LoVo (cell line): ENCODE measurements around the gene GASK1A.

Experiments
- DNase-seq: peaks from one replicate; pipeline ENCODE4 v3.0.0-alpha.2; 2016; ENCODE audit warnings: low spot score

GASK1A gene

GRCh38 chr3:42983927-42984326 is 4.8 kb downstream of the GASK1A start:
- DNase-seq: no peak

GRCh38 chr3:42984701-42985100 is 5.6 kb downstream of the GASK1A start:
- no peak for DNase-seq

GRCh38 chr3:42988097-42988496 is 9.0 kb downstream of the GASK1A start:
- DNase-seq: no peak

- no peak for DNase-seq
These were observed 9.5 kb downstream of the GASK1A start for GRCh38 chr3:42988566-42988965.

GRCh38 chr3:42991341-42992315 is 12.5 kb downstream of the GASK1A start:
- DNase-seq: no peak

- DNase-seq: no peak
These were observed 15.5 kb downstream of the GASK1A start for GRCh38 chr3:42994595-42994994.

DNA sequence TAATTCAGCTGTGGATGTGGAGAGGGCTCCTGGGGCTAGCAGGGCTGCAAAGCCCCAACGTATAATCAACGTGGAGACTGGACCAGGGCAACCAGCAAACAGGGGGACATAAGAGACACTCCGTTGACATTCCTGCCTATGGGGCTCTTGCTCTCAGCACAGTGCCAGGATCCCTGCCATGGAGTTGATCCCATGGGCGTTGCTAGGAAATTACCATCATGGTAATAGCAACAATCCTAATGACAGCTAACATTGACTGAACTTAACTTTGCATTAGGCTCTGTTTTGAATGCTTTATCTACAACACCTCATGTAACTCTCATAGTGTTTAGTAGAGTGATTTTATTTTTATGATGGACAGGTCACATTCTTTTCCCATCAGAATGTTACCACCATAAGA is 16.9 kb downstream of the GASK1A start:
- no peak for DNase-seq

DNA sequence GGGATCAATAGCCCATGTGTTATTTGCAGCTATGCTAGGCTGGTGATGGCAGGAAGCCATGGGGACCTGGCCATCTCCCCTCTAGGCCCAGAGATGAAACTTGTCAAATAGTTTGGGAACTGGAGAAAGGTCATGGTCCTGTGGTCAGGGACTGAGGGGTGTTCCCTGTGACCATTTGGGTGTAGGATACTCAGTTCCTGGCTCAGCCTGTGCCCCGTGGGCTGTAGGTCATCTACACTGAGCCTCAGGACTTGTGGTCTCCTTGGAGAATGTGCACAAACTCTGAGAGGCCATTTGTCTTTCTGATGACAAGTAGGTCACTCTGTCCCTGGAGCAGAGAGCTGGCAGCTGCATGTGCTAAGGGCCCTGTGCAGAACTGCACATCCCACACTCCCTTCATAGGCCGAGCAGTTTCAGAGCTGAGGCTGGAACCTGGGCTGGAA is 17.5 kb downstream of the GASK1A start:
- DNase-seq: no peak

DNA sequence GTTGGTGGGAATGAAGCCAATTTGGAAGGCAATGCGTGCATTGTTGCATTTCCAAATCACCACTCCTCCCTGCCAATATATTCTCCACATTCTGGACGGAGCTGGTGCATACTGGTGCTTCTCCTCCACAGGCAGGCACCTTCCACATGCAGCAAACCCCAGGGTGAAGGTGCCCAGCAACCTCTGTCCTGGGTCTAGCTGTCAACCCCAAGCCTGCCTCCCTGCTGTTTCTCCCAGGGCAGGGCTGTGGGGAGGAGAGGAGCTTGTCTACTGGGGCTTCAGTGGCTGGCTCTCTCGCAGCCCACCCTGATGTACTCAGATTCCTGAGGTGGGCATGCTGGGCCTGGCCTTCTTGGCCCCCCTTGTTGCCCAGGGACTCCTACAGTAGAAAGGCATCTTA is 20.1 kb downstream of the GASK1A start:
- no peak for DNase-seq

- DNase-seq: no peak
These were observed 20.5 kb downstream of the GASK1A start for GRCh38 chr3:42999632-43000031.

GRCh38 chr3:43000387-43000786 is 21.3 kb downstream of the GASK1A start:
- DNase-seq: no peak

DNA sequence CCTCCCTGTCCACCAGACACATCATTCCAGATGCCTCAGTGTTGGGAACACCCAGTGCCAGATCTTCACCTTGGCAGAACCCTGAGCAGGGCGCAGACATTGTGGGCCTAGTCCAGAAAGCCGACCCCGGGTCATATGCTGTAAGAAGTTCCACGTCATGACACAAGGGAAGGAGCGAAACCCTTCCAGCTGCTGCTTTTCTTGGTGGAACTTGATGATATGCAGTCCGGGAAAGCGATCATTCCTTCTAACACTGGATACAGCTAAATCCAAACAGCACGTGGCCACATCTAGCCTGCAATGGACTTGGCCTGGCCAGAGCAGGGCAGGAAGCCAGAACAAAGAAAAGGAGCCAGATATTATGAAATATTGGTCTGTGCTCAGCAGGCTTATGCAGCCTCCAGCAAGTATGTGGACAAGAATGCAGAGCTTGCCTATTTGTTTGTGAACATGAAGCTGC is 22.0 kb downstream of the GASK1A start:
- DNase-seq: no peak

DNA sequence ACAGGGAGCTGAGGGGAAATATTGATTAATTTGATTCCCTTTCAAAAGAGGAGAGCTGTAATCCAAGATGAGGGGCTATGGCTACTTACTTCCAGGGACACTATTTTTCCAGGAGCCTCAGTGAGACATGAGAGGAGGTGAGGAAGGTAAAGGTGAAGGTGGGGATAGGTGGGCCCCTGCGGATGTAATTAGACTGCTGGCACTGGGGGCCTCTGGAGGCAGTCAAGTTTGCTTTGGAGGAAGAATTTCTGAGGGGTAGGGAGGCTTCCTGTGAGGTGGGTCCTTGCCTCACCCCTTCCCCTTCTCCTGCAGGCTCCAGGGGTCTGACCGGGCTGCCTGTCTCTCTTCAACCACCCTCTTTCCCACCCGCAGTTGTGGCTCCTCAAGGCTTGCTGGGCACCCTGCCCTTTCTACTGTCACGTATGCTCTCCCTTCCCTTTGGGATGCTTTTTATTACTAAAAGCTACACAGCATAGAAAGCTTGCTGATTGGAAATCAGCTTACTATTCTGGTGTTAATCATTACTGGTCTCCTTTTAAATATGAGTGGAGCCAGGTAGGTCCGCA is 22.5 kb downstream of the GASK1A start:
- no peak for DNase-seq

DNA sequence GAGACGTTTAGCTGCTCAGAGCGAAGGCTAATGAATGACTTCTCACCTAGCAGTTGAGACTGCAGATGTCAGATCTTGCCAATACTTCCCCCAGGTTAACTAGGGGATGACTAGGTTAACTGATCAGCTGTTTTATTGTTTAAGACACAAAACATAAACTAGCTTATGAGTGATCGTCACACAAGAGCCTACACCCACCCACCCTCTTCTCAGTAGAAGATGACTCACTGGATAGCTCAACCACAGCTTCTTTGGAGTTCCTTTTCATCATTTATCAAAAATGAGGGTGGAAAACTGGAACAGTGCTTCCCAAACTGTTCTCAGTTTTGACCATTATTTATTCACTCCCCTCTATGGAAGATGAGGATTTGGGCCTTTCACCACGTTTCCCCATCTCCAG is 25.2 kb downstream of the GASK1A start:
- no peak for DNase-seq

GRCh38 chr3:43005253-43005652 is 26.1 kb downstream of the GASK1A start:
- no peak for DNase-seq

DNA sequence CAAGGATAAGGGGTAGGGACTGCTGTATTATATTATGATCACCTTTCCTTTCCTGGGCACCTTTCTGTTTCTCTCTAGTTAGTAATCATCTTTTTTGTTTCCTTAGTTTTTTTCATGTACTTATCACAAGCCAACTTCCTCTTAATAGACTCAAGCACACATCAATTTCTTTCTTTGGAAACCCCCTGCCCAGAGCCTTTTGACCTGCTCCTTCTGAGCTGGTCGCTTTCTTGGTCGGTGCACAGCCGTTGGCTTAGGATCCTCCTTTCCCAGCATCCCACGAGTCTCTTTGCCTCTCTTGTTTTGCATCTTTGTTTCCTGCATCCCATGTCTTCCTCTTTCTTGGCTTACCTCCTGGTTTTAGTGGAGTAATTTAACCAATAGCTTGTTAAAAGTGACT is 26.9 kb downstream of the GASK1A start:
- DNase-seq: no peak

GRCh38 chr3:43006825-43007224 is 27.7 kb downstream of the GASK1A start:
- no peak for DNase-seq

GRCh38 chr3:43009547-43009946 is 30.4 kb downstream of the GASK1A start:
- DNase-seq: no peak

DNA sequence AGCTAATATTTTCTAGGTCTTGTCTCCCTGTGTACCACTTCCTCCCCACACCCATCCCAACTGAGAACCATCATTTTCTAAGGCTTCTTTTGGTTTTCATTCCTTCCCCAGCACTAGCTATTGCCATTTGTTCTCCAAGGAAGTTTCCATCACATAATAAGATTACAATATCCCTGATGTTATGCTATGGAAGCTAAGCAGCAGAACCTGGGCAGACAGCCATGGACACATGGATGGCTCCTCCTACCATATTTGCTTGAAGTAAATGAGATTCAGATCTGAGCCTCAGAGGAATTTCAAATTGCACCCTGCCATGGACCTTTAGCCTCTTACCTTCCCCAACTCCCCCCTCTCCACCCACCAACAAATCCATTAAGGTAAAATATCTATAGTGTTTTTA is 31.5 kb downstream of the GASK1A start:
- DNase-seq: no peak

DNA sequence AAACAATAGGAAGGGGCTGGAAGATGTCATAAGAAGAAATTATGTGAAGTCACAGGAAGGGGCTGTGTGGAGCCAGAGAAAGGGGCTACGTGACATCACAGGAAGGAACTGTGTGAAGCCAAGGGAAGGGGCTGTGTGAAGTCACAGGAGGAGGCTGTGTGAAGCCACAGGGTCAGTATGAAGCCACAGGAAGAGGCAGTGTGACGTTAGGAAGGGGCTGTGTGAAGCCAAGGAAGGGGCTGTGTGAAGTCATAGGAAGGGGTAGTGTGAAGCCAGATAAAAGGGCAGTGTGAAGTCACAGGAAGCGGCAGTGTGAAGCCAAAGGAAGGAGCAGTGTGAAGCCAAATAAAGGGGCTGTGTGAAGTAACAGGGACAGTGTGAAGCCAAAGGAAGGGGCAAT is 32.5 kb downstream of the GASK1A start:
- DNase-seq: no peak

DNA sequence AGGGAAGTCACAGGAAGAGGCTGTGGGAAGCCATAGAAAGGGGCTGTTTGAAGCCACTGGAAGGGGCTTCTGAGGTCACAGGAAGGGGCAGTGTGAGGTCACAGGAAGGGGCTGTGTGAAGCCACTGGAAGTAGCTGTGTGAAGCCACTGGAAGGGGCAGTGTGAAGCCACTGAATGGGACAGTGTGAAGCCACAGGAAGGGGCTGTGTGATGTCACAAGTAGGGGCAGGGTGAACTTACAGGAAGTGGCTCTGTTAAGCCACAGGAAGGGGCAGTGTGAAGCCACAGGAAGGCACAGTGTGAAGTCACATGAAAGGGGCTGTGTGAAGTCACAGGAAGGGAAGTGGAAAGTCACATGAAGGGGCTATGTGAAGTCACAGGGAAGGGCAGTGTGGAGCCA is 33.1 kb downstream of the GASK1A start:
- DNase-seq: no peak

- DNase-seq: no peak
These were observed 34.1 kb downstream of the GASK1A start for GRCh38 chr3:43013256-43013655.

DNA sequence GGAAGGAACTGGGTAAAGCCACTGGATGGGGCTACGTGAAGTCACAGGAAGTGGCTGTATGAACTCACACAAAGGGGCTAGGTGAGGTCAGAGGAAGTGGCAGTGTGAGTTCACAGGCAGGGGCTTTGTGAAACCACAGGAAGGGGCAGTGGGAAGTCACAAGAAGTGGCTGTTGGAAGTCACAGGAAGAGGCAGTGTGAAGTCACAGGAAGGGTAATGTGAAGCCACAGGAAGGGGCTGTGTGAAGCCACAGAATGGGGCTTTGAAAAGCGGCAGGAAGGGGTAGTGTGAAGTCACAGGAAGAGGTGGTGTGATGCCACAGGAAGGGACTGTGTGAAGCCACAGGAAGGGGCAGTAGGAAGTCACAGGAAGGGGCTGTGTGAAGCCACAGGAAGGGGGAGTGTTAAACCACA is 34.6 kb downstream of the GASK1A start:
- DNase-seq: no peak
